Effector memory CD4-positive, alpha-beta T cell (primary cell): ENCODE results near the gene GABRR2.

Experiments
- DNase-seq, 3 donors: peaks; one replicate each; pipeline ENCODE4 v3.0.0-alpha.2; 2020
- H3K27ac ChIP-seq: 2 replicates; pipeline ENCODE4 v1.7.0; 2013; ENCODE audit warnings: mild to moderate bottlenecking, low read length, moderate library complexity; ENCODE audit not compliant: insufficient read depth, poor library complexity, severe bottlenecking
- H3K27me3 ChIP-seq: replicated peaks from 2 replicates; pipeline ENCODE4 v1.7.0; 2013; ENCODE audit warnings: mild to moderate bottlenecking, low read length; ENCODE audit not compliant: insufficient read depth, control insufficient read depth, poor library complexity, severe bottlenecking
- H3K36me3 ChIP-seq: 2 replicates; pipeline ENCODE4 v1.7.0; 2013; ENCODE audit warnings: mild to moderate bottlenecking, low read length, moderate library complexity; ENCODE audit not compliant: control insufficient read depth, insufficient read depth
- H3K4me1 ChIP-seq: 2 replicates; pipeline ENCODE4 v1.7.0; 2013; ENCODE audit warnings: low read length, mild to moderate bottlenecking; ENCODE audit not compliant: control insufficient read depth, insufficient read depth, poor library complexity, severe bottlenecking
- H3K4me3 ChIP-seq: 2 replicates; pipeline ENCODE4 v1.7.0; 2013; ENCODE audit warnings: low read length, low read depth, mild to moderate bottlenecking; ENCODE audit not compliant: insufficient read depth, poor library complexity, severe bottlenecking
- H3K9me3 ChIP-seq: 2 replicates; pipeline ENCODE4 v1.7.0; 2013; ENCODE audit warnings: mild to moderate bottlenecking, low read length, moderate library complexity; ENCODE audit not compliant: control insufficient read depth

GABRR2 gene

DNA sequence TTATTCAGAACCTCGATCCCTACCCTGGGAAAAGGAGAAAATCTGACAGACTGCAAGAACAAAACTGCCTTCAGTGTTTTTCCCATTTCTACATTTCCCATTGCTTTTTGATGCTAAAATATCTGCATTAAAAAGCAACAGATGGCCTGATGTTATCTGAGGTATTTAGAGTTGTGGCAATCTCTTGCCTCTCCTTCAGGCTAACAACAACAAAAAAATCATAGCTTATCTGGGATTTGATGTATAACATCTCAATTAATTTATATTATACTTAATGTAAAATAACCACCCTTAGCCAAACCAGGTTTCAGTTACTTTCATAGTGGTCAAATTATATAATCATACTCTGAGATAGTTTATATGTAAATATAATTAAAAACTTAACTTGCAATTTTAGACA, 15.8 kb upstream of the GABRR2 start:
- Histone ChIP-seq H3K27me3 (no peaks in the 10 kb centered on the region), H3K4me1 (no peaks in the 10 kb centered on the region), H3K36me3 (peaks cover 43% of the 10 kb centered on the region), H3K9me3 (no peaks in the 10 kb centered on the region), H3K27ac (no peak overlapping the region), H3K4me3 (no peak overlapping the region)
- no peak for DNase-seq

DNA sequence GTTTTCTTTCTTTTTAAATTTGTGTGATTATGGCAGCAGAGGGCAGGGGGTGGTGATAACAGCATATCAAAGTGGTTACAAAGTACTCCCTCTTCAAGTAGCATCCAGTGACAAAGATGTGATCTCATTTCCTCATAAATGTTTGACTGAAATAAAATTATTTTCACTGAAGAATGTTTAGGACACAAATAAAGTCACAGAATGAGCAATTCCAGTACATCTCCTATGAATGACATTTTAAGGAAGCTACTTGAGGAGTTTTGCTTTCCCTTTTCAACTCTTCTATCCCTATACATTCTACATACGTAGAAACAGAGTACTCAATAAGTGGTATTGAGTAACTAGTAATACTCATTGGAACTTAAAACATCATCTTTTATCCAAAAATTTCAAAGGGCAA, 13.9 kb upstream of the GABRR2 start:
- Histone ChIP-seq H3K4me3 (no peak overlapping the region), H3K27me3 (no peaks in the 10 kb centered on the region), H3K9me3 (no peaks in the 10 kb centered on the region), H3K4me1 (no peaks in the 10 kb centered on the region), H3K36me3 (peaks cover 34% of the 10 kb centered on the region), H3K27ac (no peak overlapping the region)
- DNase-seq = no peak

DNA sequence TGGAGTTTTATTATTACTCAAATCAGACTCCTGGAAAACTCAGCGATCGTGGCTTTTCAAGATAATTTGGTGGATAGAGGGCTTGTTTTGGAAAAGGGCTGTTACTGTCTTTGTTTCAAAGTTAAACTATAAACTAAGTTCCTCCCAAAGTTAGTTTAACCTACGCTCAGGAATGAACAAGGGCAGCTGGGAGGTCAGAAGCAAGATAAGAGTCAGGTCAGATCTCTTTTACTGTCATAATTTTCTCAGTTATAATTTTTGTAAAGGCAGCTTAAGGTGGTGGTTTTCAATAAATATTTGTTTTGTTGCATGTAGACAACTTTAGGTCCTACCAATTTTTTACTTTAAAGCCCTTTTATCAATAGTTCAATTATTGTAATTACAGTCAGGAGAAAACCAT, 9.2 kb upstream of the GABRR2 start:
- Histone ChIP-seq H3K4me3 (no peak overlapping the region), H3K36me3 (peaks cover 15% of the 10 kb centered on the region), H3K27me3 (no peaks in the 10 kb centered on the region), H3K27ac (no peak overlapping the region), H3K9me3 (no peaks in the 10 kb centered on the region), H3K4me1 (no peaks in the 10 kb centered on the region)
- no peak for DNase-seq

DNA sequence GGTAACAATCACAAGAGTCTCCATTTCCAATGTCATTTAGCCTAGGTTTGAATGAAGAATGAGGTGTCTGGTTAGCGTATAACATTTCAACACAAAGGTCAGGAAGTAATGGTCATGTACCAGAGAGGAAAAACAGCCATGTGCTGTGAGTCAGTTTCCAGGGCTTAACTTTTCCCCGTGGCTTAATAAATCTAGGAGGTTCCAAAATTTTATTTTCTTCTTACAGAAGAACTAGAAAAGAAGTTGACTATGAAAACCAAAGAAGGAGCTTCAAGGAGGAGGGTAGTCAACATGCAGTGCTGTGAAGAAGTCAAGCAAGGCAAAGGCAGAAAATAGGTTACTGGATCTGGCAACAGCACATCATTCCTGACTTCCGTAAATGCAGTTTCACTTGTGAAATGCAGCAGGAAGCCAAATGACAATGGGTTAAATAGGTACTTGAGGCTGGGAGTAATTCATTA, 8.4 kb upstream of the GABRR2 start:
- Histone ChIP-seq H3K27me3 (no peaks in the 10 kb centered on the region), H3K4me3 (no peak overlapping the region)
- no peak for DNase-seq

DNA sequence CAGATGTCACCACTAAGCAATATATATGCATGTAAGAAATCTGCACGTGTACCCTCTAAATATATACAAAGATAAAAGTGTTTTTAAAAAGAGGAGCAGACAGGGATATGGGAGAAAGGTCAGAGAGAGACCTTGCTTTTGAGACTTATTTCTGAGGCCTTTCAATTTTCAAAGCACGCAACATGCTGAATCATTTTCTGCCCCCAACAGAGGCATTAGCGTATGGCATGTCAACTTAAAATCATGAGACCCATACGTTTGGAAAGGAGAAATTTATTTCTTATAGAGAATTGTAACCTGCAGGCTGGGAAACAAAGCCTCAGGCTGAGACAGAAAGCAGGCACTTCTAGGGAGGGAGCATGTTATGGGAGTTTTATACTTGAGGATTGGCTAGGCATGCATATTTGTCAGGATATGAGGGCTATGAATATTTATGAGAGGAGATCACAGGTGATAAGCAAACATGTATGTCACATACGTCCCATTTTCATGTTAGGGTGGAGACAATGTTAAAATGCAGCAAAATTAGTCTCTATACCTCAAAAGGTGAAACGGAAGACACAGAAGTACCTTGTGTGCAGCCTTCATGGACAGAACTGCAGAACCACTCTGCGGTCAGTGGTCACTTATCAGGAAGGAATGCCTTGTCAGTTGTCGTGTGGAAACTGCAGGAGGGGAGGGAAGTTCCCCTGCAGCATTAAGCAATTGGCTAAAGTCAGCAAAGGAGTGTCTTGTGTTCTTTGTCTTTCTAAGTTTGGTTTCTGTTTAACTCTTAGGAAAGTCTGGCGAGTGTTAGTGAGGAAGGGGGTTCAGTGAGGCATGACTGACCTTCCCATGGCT, 6.3 kb upstream of the GABRR2 start:
- no peaks in the 10 kb centered on the region for H3K9me3 ChIP-seq
- no peaks in the 10 kb centered on the region for H3K27me3 ChIP-seq
- no peak overlapping the region for H3K27ac ChIP-seq
- H3K4me3 ChIP-seq = no peak overlapping the region
- no peaks in the 10 kb centered on the region for H3K4me1 ChIP-seq
- no peaks in the 10 kb centered on the region for H3K36me3 ChIP-seq
- DNase-seq = no peak

More for the DNA sequence above, 8.4 kb upstream of the GABRR2 start:
- H3K4me1 ChIP-seq = no peaks in the 10 kb centered on the region
- no peaks in the 10 kb centered on the region for H3K9me3 ChIP-seq
- no peak overlapping the region for H3K27ac ChIP-seq
- peaks cover 8% of the 10 kb centered on the region for H3K36me3 ChIP-seq

DNA sequence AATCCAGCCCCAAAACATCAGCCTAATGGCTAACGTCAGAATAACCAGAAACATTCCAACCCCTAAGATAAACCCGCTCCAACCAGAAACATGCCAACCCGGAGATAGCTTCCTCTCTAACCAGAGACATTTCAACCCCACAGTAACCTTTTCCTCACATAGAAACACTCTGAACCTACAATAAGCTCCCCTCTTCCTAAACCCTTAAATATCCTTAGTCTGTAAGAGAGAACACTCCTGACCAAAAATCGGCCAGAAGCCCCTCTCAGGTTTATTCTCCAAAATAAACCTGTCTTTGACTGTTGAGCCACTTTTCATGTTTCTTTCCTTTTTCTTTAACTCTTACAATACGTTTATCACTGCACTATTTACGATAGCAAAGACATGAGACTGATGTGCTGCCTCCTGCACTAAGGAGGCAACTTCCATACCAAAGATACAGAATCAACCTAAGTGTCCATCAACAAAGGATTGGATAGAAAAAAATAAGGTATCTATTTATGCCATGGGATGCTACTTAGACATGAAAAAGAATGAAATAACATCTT, 5.0 kb upstream of the GABRR2 start:
- no peaks in the 10 kb centered on the region for H3K27me3 ChIP-seq
- no peaks in the 10 kb centered on the region for H3K36me3 ChIP-seq
- no peak for DNase-seq
- no peaks in the 10 kb centered on the region for H3K9me3 ChIP-seq
- H3K27ac ChIP-seq = no peak overlapping the region
- no peak overlapping the region for H3K4me3 ChIP-seq
- H3K4me1 ChIP-seq = no peaks in the 10 kb centered on the region

DNA sequence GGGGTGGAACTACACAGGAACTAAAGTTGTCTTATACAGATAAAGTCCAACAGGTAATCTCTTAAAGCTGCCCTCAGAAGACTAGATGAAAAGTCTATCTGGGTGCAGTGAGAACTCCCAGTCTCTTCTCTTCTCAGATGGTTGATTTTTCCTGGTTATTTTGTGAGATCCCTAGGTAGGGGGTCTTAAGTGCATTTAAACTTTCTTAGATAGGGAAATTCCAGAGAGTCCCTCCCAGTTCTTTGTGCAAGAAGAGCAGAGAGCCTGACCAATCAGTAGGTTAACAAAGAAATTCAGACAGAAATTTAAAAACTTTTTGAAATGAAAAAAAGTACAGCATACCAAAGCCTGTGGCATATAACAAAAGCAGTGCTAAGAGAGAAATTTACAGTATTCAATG, 2.0 kb upstream of the GABRR2 start:
- Histone ChIP-seq H3K27me3 (no peaks in the 10 kb centered on the region), H3K4me3 (no peak overlapping the region), H3K27ac (no peak overlapping the region), H3K9me3 (no peaks in the 10 kb centered on the region), H3K36me3 (no peaks in the 10 kb centered on the region), H3K4me1 (no peaks in the 10 kb centered on the region)
- DNase-seq = no peak

DNA sequence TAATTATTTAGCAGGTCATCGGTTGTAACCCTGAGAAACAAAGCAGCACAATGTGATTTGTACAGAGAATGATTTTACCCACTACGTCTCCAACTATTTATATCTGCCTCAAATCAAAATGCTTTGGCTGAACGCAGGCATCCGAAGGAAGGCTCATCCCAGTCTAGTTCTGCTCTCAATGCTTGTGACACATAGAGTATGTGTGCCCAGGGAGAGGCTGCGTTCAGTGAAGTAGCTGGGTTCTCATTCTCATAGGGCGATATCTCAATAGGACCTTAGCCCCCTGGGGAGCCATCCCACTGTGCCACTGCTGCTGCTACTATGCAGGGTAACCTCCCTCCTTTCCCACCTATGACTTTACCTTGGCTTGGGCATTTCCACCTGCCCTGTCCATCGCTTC, 407 bp downstream of the GABRR2 start:
- DNase-seq = no peak
- no peaks in the 10 kb centered on the region for H3K27me3 ChIP-seq
- no peaks in the 10 kb centered on the region for H3K4me1 ChIP-seq
- H3K27ac ChIP-seq = no peak overlapping the region
- H3K36me3 ChIP-seq = no peaks in the 10 kb centered on the region
- no peaks in the 10 kb centered on the region for H3K9me3 ChIP-seq
- no peak overlapping the region for H3K4me3 ChIP-seq

DNA sequence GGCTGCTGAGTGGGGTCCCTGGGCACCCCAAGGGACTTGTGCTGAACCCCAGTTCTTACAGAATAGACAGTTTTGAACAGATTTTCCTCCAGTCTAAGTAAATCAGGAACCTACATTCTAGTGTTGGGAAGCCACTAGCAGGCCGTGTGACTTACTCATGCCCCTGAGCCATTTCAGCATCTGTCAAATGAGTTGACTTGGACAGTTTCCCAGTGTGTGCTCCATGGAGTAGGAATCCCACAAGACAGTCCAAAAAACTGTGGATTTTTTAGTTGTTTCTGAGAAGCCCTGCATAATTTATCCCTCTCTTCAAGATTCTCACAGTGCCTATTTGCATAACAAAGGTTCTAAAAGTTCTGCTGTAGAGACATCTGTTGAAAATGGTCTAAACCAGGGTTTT, 2.1 kb downstream of the GABRR2 start:
- Histone ChIP-seq H3K36me3 (no peaks in the 10 kb centered on the region), H3K4me1 (no peaks in the 10 kb centered on the region), H3K27ac (no peak overlapping the region), H3K27me3 (no peaks in the 10 kb centered on the region), H3K9me3 (no peaks in the 10 kb centered on the region), H3K4me3 (no peak overlapping the region)
- no peak for DNase-seq

DNA sequence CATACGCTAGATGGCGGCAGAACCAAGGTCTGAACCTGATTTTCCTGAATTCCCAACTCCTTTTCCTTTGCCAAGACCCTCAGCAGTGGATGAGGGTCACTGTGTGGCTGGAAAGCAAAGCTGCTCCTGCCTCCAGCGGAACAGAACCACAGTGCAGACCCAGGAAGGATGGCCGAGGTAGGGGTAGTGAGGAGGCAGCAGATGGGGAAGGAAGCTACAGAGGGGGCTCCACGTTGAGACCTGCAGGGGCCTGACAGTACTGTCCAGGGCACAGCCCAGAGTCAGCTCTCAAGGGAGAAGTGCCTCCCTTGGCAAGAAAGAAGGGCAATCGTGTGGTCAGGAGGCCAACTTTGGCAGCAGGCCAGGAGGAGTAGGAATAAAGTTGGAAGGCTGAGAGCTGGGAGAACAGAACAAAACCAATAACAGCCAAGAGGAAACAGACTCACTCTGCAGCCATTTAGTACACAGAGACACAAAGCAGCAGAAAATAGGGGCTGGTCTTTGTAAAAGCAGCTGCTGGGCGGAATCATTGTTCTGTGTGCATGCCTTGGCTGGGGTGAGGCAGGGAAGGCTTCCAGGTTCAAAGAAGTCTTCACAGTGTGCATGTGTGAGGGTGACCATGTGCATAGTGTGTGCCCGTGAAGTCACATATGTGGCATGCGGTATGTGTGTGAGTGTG, 3.1 kb downstream of the GABRR2 start:
- H3K27ac ChIP-seq = no peak overlapping the region
- H3K36me3 ChIP-seq = no peaks in the 10 kb centered on the region
- no peaks in the 10 kb centered on the region for H3K27me3 ChIP-seq
- no peak for DNase-seq
- H3K4me1 ChIP-seq = no peaks in the 10 kb centered on the region
- H3K4me3 ChIP-seq = no peak overlapping the region
- H3K9me3 ChIP-seq = no peaks in the 10 kb centered on the region
